Measurements from ENCODE around the gene PPIAL4G.
"Not testable (repeated sequence)": the region's sequence is repeated elsewhere in the genome, so short reads cannot be mapped to it uniquely, and the experiment has no call there.

PPIAL4G gene

DNA sequence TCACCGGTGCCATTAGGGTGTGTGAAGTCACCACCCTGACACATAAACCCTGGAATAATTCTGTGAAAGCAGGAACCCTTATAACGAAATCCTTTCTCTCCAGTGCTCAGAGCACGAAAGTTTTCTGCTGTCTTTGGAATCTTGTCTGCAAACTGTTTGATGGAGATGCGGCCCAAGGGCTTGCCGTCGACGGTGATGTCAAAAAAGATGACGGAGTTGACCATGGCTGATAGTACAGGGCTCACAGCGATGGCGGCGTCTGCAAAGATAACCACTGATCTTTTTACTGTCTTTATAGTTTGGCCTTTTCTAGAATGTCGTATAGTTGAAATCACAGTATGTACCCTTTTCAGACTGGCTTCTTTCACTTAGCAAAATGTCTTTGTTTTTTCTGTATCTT is at the start of gene PPIAL4G:
Gene PPIAL4G (minus strand): TSS at position 274 of the 400 bp plus-strand sequence. CDS start 50 bp downstream, at position 224.
- not testable (repeated sequence) for DNase-seq

DNA sequence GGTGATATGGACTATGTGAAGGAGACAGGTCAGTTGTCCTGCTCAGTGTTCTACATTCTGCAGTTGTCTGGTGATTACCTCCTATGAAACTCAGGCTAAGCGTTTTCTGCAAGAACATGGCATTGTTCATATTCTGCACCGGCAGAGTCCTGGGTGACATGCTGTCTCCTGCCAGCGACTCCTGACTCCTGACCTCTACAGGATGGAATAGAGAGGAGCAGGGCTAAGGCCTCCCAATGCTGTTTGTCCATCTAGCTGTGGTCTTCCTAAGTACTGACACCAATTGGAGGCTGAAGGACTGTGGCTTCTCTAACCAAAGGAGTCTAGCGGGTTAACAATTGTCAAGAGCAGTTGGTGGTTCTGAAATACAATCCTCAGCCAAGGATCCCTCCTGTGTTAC is 49.1 kb upstream of the PPIAL4G start:
- DNase-seq, result not testable (repeated sequence)

DNA sequence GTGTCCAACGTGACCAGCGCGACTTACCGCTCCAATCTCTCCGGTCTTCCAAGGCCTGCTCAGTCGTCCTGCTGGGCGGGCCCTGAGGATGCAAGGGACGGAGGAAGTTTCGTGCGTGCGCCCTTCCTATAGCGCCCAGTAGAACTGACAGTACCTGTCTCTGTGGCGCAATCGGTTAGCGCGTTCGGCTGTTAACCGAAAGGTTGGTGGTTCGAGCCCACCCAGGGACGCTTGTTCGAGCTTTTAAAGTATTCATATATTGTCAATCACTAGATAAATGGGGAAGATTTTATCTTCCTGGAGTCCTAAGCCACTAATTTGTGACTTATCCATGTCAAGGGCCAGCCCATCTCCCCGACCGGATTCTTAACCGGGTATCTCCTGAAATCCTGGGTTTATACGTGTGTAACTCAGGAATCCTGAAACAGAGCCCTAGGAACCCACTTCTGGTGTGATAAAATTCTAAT is 46.0 kb upstream of the PPIAL4G start:
- DNase-seq, result peak; percentile 76

DNA sequence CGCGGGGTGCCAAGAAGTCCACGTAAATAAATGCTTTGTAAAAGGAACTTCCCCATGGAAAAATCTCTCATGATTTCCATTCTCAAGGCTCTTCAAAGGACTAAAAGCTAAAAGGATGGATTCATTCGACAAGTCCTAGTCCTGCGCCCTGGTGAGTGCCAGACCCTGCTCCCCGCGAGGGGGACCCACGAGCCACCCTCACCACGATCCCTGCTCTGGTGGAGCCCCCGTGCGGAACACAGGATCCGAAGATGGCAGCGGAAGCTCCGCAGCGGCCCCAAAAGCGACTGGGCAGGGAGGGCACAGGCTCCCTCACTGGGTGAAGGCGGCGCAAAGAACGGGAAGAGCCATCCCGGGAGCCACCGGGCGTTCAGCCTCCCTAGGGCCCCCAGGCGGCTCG is 45.5 kb upstream of the PPIAL4G start:
- not testable (repeated sequence) for DNase-seq

DNA sequence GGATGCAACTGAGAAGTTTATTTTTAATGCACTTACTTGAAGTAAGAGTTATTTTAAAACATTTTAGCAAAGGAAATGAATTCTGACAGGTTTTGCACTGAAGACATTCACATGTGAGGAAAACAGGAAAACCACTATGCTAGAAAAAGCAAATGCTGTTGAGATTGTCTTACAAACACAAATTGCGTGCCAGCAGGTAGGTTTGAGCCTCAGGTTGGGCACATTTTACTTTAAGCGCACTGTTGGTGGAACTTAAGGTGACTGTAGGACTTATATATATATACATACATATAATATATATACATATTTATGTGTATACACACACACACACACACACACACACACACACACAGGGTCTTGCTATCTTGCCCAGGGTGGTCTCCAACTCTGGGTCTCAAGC is 43.5 kb upstream of the PPIAL4G start:
- not testable (repeated sequence) for DNase-seq

DNA sequence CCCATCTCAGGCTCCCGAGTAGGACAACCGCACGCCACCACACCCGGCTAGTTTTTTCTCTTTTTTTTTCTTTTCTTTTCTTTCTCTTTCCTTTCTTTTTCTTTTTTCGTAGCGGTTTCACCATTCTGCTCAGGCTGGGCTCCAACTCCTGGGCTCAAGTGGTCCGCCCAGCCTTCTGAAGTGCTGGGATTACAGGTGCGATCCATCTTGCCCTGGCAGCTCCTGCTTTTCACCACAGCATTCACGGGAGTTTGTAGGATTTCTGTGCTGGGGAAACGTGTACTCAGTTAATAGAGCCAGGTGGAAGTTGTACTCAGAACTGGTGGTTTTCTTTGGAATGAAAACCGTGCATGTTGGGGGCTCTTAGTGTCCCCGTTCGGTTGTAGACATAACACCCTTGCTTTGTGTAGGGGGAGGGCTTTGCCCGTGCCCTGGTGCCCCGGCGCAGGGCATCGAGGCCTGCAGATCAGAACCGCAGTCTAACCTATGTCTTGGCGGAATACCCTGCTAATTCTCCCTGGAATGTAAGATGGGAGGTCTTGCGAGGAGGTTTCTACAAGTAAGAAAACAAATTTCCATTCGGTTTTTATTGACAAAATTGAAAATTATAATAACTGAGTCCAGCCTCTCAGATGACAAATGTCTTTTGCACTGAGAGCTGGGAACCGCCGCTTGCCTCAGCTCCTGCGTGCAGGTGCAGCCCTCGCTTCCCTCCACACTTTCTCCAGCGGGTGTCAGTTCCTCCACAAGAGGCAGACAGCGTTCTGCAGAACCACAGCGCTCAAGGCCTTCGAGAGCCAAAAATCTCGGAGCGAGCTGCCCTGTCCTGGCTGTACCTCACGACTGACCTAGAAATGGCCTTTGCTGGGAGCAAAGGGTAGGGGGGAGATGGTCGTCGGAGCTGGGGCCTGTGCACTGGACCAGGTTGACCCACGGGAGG is 40.4 kb upstream of the PPIAL4G start:
- not testable (repeated sequence) for DNase-seq

DNA sequence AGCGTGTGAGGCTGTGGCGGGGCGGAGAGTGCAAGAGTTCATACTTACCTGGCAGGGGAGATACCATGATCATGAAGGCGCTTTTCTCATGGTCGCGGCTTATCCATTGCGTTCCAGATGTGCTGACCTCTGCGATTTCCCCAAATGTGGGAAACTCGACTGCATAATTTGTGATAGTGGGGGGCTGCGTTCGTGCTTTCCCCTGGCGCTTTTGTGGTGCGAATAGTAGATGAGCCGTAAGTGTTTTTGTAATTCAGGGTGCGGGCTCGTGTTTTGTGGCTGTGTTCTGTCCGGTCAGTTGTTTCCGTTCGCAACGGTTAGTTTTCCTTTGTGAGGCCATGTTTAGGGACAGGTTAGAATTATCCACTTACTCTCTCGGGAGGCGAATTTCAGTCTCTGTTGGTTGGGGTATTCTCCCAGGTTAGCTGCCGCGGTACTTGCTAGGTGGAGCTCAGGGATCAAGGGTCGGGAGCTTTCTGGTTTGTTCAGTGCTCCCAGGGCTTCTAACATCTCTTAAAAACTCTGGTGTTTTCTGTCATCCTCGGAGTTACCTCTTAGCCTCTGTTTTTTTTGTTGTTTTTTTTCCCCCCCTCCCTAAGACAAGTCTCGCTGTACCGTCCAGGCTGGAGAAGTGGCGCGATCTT is 39.6 kb upstream of the PPIAL4G start:
- peak; percentile 99 for DNase-seq

DNA sequence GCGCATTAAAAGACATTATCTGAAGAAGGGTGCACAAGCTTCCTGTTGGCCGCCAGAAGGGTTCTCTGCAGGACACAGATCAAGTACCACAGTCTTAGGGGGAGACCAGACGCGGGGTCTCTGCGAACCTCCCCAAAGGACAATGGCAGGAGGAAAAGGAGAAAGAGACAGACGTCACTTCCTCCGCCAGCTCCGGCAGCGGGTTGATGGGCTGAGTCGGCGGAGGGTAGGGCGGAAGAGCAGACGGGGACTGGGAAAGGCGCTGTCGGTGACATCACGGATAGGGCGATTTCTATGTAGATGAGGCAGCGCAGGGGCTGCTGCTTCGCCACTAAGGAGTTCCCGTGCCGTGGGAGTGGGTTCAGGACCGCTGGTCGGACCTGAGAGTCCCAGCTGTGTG is 39.0 kb upstream of the PPIAL4G start:
- peak; percentile 67 for DNase-seq

DNA sequence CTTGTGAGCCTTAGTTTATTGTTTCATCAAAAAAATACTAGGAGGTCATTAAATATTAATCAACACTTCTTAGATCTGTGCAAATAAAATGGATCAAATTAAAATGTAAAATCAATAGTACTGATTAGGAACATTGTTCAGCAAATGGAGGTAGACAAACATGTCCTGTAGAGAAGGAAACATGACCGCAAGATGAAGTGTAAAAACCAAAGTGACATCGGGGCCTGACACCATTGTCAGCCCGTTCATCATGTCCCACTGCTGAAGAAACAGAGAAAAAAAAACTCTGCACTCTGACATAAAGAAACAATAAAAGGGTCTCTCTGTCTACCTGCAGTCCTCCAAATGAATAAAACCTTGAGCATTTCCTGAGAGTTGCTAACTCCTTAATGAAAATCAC is 31.2 kb upstream of the PPIAL4G start:
- not testable (repeated sequence) for DNase-seq

DNA sequence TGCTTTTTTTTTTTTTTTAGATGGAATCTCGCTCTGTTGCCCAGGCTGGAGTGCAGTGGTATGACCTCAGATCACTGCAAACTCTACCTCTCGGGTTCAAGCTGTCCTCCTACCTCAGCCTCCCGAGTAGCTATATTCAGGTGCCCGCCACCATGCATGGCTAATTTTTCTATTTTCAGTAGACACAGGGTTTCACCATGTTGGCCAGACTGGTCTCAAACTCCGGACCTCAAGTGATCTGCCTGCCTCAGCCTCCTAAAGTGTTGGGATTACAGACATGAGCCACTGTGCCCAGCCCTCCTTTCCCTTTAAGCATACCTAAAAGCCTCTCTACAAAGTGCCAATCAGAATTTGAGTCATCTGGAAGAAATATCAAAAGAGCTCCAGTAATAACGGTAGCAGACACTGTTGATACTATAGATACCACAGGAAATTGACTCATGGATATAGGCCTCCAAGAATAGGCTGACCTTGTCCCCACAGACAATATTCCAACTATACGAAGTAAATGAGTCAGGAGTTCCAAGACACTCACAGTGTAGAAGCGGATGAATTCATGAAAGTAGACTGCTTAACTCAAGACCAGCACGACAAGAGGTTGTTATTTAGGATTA is 29.6 kb upstream of the PPIAL4G start:
- DNase-seq, result not testable (repeated sequence)

DNA sequence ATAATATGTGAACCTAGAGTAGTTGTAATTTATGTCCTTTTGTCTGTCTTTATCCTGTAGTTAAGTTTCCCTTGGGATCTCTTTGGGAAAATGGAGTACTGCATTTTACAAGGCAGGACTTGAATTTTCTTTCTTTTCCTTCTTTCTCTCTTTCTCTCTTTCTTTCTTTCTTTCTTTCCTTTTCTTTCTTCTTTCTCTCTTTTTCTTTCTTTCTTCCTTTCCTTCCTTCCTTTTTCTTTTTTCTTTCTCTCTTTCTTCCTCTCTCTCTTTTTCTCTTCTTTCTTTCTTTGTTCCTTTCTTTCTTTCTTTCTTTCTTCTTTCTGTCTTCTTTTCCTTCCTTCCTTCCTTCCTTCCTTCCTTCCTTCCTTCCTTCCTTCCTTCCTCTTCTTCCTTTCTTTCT is 10.8 kb upstream of the PPIAL4G start:
- DNase-seq, result not testable (repeated sequence)

DNA sequence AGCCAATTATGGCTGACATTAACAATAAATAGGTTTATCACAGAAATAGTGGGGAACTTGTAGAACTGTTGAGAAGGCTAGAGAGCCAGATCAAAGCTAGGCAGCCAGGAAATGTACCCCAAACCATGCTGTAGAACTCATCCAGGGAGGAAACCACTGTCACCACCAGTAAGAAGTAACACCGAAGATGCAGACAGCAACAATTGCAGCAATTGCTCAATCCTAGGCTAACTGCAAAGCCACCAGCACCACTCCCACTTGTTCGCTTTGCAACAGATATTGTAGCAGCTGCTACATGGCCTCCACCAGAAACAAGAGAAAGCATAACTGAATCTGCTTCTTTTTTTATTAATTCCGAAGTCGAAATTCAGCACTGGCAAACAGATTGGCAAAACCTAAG is 2.0 kb downstream of the PPIAL4G start:
- DNase-seq, result not testable (repeated sequence)

DNA sequence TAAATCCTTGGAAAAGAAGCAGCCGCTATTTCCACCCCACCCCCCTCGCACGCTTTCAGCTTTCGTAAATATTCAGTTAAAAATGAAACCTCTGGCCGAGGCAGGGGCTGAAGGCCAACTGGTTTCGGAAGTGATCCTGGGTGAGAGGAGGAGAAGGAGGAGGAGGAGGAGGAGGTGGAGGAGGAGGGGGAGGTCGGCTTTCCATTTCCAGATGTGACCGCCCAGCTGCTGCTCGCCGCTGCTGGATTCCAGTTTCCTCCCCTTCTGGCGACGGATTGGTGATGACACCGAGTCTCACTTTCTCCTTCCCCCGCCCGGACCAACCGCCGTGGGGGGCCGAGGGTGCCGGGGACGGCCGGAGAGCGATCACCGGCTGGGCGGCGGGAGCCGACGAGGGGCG is 23.4 kb downstream of the PPIAL4G start:
- DNase-seq, result not testable (repeated sequence)

DNA sequence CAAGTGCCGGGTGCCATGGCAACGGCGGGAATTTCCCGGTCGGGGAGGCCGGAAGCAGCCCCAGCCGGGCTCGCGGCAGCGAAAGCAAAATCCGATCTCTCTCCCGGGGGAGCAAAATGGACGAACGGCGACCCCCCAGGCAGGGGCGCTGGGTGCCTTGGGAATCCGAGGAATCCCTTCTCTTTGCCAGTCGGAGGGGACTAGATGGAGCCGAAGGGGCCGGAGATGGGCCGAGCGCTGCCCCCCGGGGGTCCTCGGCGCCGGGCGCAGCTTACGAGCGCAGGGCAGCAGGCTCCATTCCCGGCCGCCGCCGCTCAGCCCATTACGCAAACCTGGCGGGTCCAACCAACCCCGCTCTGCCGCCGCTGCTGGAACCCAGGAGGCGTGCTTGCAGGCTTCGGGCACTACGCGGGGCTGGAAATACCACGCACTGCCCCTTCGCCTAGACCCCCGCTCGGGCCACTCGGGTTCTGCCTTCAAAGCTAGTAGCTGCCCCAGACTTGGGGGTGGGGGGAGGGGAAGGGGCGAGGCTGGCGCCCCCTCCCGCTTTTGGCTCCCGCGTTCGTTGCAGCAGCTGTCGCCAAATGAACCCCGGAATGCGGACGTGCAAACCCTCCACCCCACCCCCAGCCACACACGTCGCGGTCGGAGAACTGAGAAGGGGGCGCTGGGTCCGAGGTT is 24.1 kb downstream of the PPIAL4G start:
- not testable (repeated sequence) for DNase-seq

DNA sequence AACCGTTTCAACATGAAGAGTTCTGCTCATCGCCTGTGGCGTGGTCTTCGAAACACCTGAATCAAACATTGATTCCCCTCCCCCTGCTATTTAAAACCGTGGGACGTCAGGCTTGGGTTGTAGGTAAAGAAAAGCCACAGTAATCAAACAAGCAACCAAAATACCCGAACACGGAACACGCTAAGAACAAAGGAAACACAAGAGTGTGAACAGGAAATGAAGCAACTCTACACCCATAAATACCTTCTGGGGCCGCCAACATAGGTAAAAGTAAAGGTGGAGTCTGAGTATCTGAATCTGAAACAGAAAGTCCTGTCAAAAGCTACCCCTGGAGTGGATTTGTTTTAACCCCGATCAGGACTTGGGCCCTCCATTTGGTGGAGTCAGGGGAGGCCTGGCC is 24.7 kb downstream of the PPIAL4G start:
- DNase-seq, result not testable (repeated sequence)

DNA sequence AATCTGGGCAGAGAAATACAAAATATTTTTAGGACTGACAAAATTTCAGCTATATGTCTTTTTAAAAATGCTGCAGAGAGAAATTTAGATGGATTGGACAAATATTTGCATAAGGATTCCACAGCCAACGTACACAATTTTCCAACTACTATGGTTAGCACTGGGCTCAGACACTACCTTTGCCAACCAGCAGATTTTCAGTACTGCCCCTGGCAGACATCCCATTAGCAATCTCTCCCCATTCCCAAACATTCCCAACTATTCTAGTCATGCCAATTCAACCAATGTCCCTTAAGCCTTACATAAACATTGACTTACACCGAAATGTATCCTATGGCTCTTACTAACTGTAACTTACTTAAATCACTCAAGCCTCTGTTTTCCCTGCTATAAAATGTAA is 30.3 kb downstream of the PPIAL4G start:
- DNase-seq, result not testable (repeated sequence)

DNA sequence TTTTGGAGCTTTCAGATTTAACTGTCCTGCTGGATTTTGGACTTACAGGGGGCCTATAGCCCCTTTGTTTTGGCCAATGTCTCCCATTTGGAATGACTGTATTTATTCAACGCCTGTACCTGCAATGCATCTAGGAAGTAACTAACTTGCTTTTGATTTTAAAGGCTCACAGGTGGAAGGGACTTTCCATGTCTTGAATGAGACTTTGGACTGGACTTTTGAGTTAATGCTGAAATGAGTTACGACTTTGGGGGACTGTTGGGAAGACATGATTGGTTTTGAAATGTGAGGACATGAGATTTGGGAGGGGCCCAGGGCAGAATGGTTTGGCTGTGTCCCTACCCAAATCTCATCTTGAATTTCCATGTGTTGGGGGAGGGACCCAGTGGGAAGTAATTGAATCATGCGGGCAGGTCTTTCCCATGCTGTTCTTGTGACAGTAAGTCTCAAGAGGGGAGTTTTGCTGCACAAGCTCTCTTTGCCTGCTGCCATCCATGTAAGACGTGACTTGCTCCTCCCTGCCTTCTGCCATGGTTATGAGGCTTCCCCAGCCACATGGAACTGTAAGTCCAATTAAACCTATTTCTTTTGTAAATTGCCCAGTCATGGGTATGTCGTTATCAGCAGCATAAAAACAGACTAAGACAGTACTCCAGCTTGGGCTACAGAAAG is 43.3 kb downstream of the PPIAL4G start:
- DNase-seq, result not testable (repeated sequence)

DNA sequence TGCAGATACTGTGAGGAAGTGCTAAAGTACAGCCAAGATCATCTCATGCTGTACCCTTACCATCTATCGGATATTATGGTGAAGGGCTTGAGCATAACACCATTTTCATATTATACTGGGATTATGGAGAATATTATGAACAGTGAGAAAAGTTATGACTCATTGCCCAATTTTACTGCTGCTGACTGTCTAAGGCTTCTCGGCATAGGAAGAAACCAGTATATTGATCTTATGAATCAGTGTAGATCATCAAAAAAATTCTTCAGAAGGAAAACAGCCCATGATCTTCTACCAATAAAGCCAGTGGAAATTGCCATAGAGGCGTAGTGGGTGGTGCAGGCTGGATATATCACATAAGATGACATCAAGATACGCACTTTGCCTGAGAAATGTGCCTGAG is 47.7 kb downstream of the PPIAL4G start:
- no peak for DNase-seq

DNA sequence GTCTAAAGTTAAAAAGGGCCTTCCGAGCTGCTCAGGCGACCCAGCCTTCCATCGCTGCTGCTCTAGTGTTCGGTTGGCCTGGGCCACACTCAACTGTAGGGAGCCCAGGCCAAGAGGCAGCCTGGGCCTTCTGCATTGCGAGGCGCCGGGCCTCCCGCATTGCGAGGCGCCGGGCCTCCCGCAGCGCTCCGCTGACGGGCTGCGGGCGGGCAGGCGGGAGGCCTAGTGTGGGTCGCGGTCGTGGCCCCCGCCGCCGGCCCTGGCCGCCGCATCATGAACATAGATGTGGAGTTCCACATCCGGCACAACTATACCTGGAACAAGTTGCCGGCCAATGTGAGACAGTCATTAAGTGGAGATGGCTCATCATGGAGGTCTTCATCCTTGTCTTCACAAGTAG is 48.3 kb downstream of the PPIAL4G start:
- no peak for DNase-seq

DNA sequence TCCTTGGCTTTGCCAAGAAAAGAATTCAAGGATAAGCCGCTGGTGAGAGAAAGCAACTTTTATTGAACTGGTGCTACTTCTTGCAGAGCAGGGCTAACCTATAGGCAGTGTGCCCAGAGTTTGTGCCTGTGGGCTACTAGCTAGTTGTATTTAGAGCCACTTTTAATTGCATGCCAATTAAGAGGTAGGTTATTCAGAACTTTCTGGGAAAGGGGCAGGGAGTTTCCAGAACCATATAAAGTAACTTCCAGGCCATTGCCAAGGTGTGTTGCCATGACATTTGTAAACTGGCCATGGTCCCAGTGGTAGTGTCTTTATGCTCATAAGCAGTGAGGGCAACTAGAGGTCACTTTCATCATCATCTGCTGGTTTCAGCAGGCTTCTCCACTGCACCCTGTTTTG is 50.2 kb downstream of the PPIAL4G start:
- DNase-seq, result not testable (repeated sequence)
